ENCODE results near the gene XXYLT1. TPM values are rescaled to one million over a fixed set of nuclear protein-coding genes. Genes with fewer than 3 reads are reported as not detected.

The XXYLT1 gene
- polyA plus RNA-seq, 1 donor (not counting 4 experiments of a cell fraction or from before 2014, with no cell fraction given) = 11.1 TPM

GRCh38 chr3:195058336-195059005, 212.5 kb downstream of the XXYLT1 start:
- Histone ChIP-seq H3K4me1 (ENCODE audit: control insufficient read depth, extremely low read depth, insufficient read depth, low read length) (no peaks in the 10 kb centered on the region), H3K9ac (ENCODE audit: control insufficient read depth, extremely low read depth, insufficient read depth, low read length) (no peak overlapping the region), H3K4me2 (ENCODE audit: control insufficient read depth, extremely low read depth, insufficient read depth, low read depth, low read length) (no peak overlapping the region), H4K20me1 (ENCODE audit: control insufficient read depth, extremely low read depth, insufficient read depth, low read length) (no peaks in the 10 kb centered on the region), H3K79me2 (ENCODE audit: control insufficient read depth, insufficient read depth, low read length) (no peaks in the 10 kb centered on the region), H3K36me3 (ENCODE audit: control insufficient read depth in 2 of 2, extremely low read depth in 1 of 2, insufficient read depth in 2 of 2, low read length in 2 of 2) (no peaks in the 10 kb centered on the region), H3K27me3 (ENCODE audit: control insufficient read depth, extremely low read depth, insufficient read depth, low read length) (no peaks in the 10 kb centered on the region), H2AFZ (ENCODE audit: control insufficient read depth, low read length) (no peak overlapping the region), H3K9me3 (ENCODE audit: control insufficient read depth, low read depth, low read length) (no peaks in the 10 kb centered on the region), H3K4me3 (ENCODE audit: control insufficient read depth in 2 of 3, extremely low read depth in 1 of 3, insufficient read depth in 2 of 3, low read depth in 1 of 3, low read length in 3 of 3) (no peak overlapping the region), H3K27ac (ENCODE audit: control insufficient read depth, insufficient read depth, low read length) (no peak overlapping the region), H3K9me1 (ENCODE audit: control insufficient read depth, extremely low read depth, insufficient read depth, low read length) (no peaks in the 10 kb centered on the region)
- FAIRE-seq (no peak), DNase-seq (ENCODE audit: low read depth, low spot score) (no peak)
- dilution Hi-C loops (cut with MboI; ENCODE audit: extremely low pct_ligation_motif_present, low sequenced_read_pairs) = no loop called here
- TF ChIP-seq EZH2 (IDR thresholded peaks at IDR 0.05; ENCODE audit: low read length) = no peak
- no peak for TF ChIP-seq CTCF (optimal IDR thresholded peaks at IDR 0.05 in 1 of 3, IDR thresholded peaks at IDR 0.05 in 1 of 3, conservative IDR thresholded peaks at IDR 0.05 in 1 of 3; ENCODE audit: extremely low read depth in 1 of 3, insufficient read depth in 2 of 3, low read length in 3 of 3)

- H3K36me3 ChIP-seq (ENCODE audit: control insufficient read depth in 2 of 2, extremely low read depth in 1 of 2, insufficient read depth in 2 of 2, low read length in 2 of 2) = no peaks in the 10 kb centered on the region
- no peak for TF ChIP-seq CTCF (optimal IDR thresholded peaks at IDR 0.05 in 1 of 3, IDR thresholded peaks at IDR 0.05 in 1 of 3, conservative IDR thresholded peaks at IDR 0.05 in 1 of 3; ENCODE audit: extremely low read depth in 1 of 3, insufficient read depth in 2 of 3, low read length in 3 of 3)
- no peak for TF ChIP-seq EZH2 (IDR thresholded peaks at IDR 0.05; ENCODE audit: low read length)
- no peaks in the 10 kb centered on the region for H3K4me1 ChIP-seq (ENCODE audit: control insufficient read depth, extremely low read depth, insufficient read depth, low read length)
- no peak overlapping the region for H3K27ac ChIP-seq (ENCODE audit: control insufficient read depth, insufficient read depth, low read length)
- no peaks in the 10 kb centered on the region for H3K79me2 ChIP-seq (ENCODE audit: control insufficient read depth, insufficient read depth, low read length)
- H3K27me3 ChIP-seq (ENCODE audit: control insufficient read depth, extremely low read depth, insufficient read depth, low read length) = no peaks in the 10 kb centered on the region
- no peak for DNase-seq (ENCODE audit: low read depth, low spot score)
- no peak for FAIRE-seq
- no peak overlapping the region for H3K4me2 ChIP-seq (ENCODE audit: control insufficient read depth, extremely low read depth, insufficient read depth, low read depth, low read length)
- no peak overlapping the region for H2AFZ ChIP-seq (ENCODE audit: control insufficient read depth, low read length)
- H4K20me1 ChIP-seq (ENCODE audit: control insufficient read depth, extremely low read depth, insufficient read depth, low read length) = no peaks in the 10 kb centered on the region
- no peak overlapping the region for H3K4me3 ChIP-seq (ENCODE audit: control insufficient read depth in 2 of 3, extremely low read depth in 1 of 3, insufficient read depth in 2 of 3, low read depth in 1 of 3, low read length in 3 of 3)
- no peaks in the 10 kb centered on the region for H3K9me3 ChIP-seq (ENCODE audit: control insufficient read depth, low read depth, low read length)
- dilution Hi-C loops (cut with MboI; ENCODE audit: extremely low pct_ligation_motif_present, low sequenced_read_pairs) = no loop called here
- H3K9ac ChIP-seq (ENCODE audit: control insufficient read depth, extremely low read depth, insufficient read depth, low read length) = no peak overlapping the region
- H3K9me1 ChIP-seq (ENCODE audit: control insufficient read depth, extremely low read depth, insufficient read depth, low read length) = no peaks in the 10 kb centered on the region
Observed at GRCh38 chr3:195057716-195058115, 213.2 kb downstream of the XXYLT1 start.
